WTC11 (cell line): ENCODE results near the gene WARS2. TPM values are rescaled to one million over a fixed set of nuclear protein-coding genes. Genes with fewer than 3 reads are reported as not detected.

Experiments used
- ATAC-seq: fragments of 200-7000 bp; cut with Tn5 transposase; 2 replicates; pipeline ENCODE4 v1.10.0; 2021; ENCODE audit warnings: mild to moderate bottlenecking, moderate library complexity
- Bru-seq: library from RNA; stranded (reverse); fragments of 400-500 nt; gene quantifications from one replicate; lab custom pipeline; 2021; lab: Mats Ljungman, UMichigan
- CTCF ChIA-PET: fragments of 300-600 bp; sonication (Branson Sonifier 250); formaldehyde crosslinking; loops from one replicate; lab custom pipeline; 2021; ENCODE audit warnings: antibody characterized with exemption; lab: Charles Lee
- POLR2A ChIA-PET: fragments of 350-600 bp; sonication (Branson Sonifier 250); formaldehyde crosslinking; loops from one replicate; lab custom pipeline; 2021; ENCODE audit warnings: antibody characterized with exemption; lab: Charles Lee
- DNase-seq: peaks from one replicate; pipeline ENCODE4 v3.0.0; 2021; ENCODE audit warnings: low spot score
- H3K27ac Mint-ChIP-seq: 2 replicates; pipeline ENCODE4 v1.8.0; 2021; ENCODE audit warnings: mixed read lengths
- H3K27me3 Mint-ChIP-seq: 2 replicates; pipeline ENCODE4 v1.8.0; 2021; ENCODE audit warnings: low read depth, mild to moderate bottlenecking, moderate library complexity, mixed read lengths
- H3K36me3 Mint-ChIP-seq: 2 replicates; pipeline ENCODE4 v1.8.0; 2021; ENCODE audit warnings: mixed read lengths
- H3K4me1 Mint-ChIP-seq: 2 replicates; pipeline ENCODE4 v1.8.0; 2022; ENCODE audit warnings: mixed read lengths
- H3K4me3 Mint-ChIP-seq: 2 replicates; pipeline ENCODE4 v1.8.0; 2021; ENCODE audit warnings: mild to moderate bottlenecking, moderate library complexity, mixed read lengths
- H3K9me3 Mint-ChIP-seq: 2 replicates; pipeline ENCODE4 v1.8.0; 2021; ENCODE audit warnings: mixed read lengths
- CREM ChIP-seq: sonication (generic); formaldehyde crosslinking; IDR thresholded peaks from 2 replicates; pipeline ENCODE4 v1.8.1; 2022; ENCODE audit warnings: mild to moderate bottlenecking, missing genetic modification reagents, moderate library complexity
- E2F5 ChIP-seq: sonication (generic); formaldehyde crosslinking; IDR thresholded peaks from 2 replicates; pipeline ENCODE4 v1.8.1; 2022; ENCODE audit warnings: mild to moderate bottlenecking, moderate library complexity, missing genetic modification reagents
- GABPB1 ChIP-seq: sonication (generic); formaldehyde crosslinking; IDR thresholded peaks from 2 replicates; pipeline ENCODE4 v1.8.1; 2023; ENCODE audit warnings: mild to moderate bottlenecking, missing genetic modification reagents
- GRHL2 ChIP-seq: fragments of 250-450 bp; sonication (Bioruptor Pico); IDR thresholded peaks from 2 replicates; pipeline ENCODE4 v1.8.0; 2022; ENCODE audit warnings: mild to moderate bottlenecking, moderate library complexity; ENCODE audit not compliant: insufficient replicate concordance, severe bottlenecking
- GTF2I ChIP-seq: fragments of 250-450 bp; sonication (Bioruptor Pico); conservative IDR thresholded peaks from 2 replicates; pipeline ENCODE4 v1.4.0; 2021; ENCODE audit warnings: mild to moderate bottlenecking
- JAZF1 ChIP-seq: fragments of 250-450 bp; sonication (Bioruptor Pico); IDR thresholded peaks from 2 replicates; pipeline ENCODE4 v1.9.0; 2021; ENCODE audit warnings: moderate library complexity, mild to moderate bottlenecking, inconsistent platforms
- NFYB ChIP-seq: sonication (generic); formaldehyde crosslinking; conservative IDR thresholded peaks from 2 replicates; pipeline ENCODE4 v1.8.0; 2022; ENCODE audit warnings: low read depth, missing genetic modification reagents
- SP1 ChIP-seq: sonication (generic); formaldehyde crosslinking; conservative IDR thresholded peaks from 2 replicates; pipeline ENCODE4 v1.8.1; 2022; ENCODE audit warnings: missing genetic modification reagents
- ZNF671 ChIP-seq: fragments of 250-450 bp; sonication (Bioruptor Pico); IDR thresholded peaks from 2 replicates; pipeline ENCODE4 v1.8.0; 2021; ENCODE audit warnings: mild to moderate bottlenecking
- ZSCAN18 ChIP-seq: fragments of 250-450 bp; sonication (Bioruptor Pico); IDR thresholded peaks from 2 replicates; pipeline ENCODE4 v2.1.2; 2022; ENCODE audit warnings: mild to moderate bottlenecking, moderate library complexity
- long read RNA-seq, 3 experiments: library from RNA in 1 of 3; library from capped mRNA in 1 of 3; library from polyadenylated mRNA in 1 of 3; unstranded in 2 of 3; stranded (forward) in 1 of 3; transcript quantifications; one replicate each; pipeline ENCODE4 v2.0.0, GENCODE V29; 2021
- total RNA-seq: library from RNA; stranded (reverse); gene quantifications from 3 replicates; pipeline ENCODE4 v1.2.3, GENCODE V29; 2021
- TF ChIP-seq, protein P1 (sequence below): sonication (generic); formaldehyde crosslinking; IDR thresholded peaks from 2 replicates; pipeline ENCODE4 v1.8.0; 2022; ENCODE audit warnings: mild to moderate bottlenecking, missing genetic modification reagents
- TF ChIP-seq, protein P2 (sequence below): sonication (generic); formaldehyde crosslinking; IDR thresholded peaks from 2 replicates; pipeline ENCODE4 v1.8.0; 2023; ENCODE audit warnings: mild to moderate bottlenecking, missing genetic modification reagents
- TF ChIP-seq, protein P3 (sequence below): fragments of 250-450 bp; sonication (Bioruptor Pico); IDR thresholded peaks from 2 replicates; pipeline ENCODE4 v1.9.0; 2021; ENCODE audit warnings: mild to moderate bottlenecking, borderline replicate concordance

Gene WARS2
- total RNA-seq (9.3 to 12.2 TPM (median 9.7 TPM) in 3 replicates), Bru-seq, nascent RNA (percentile 55 among the genes with signal in this experiment)
- long read RNA-seq, experiment 1, transcript WARS2-201 (6 exons, 2,800 nt) = major isoform, 39 of 50 reads
- long read RNA-seq, experiment 1, partial matches to known transcripts = 1 of 50 reads
- long read RNA-seq, experiment 1, other reads (novel, unspliced or antisense) = 6 of 50 reads
- long read RNA-seq, experiment 2, transcript WARS2-201 (6 exons, 2,800 nt) = major isoform, 6 of 12 reads
- long read RNA-seq, experiment 2, partial matches to known transcripts = 1 of 12 reads
- long read RNA-seq, experiment 2, other reads (novel, unspliced or antisense) = 5 of 12 reads
- long read RNA-seq, experiment 3, transcript WARS2-201 (6 exons, 2,800 nt) = major isoform, 13 of 16 reads
- long read RNA-seq, experiment 3, partial matches to known transcripts = 0 of 16 reads
- long read RNA-seq, experiment 3, other reads (novel, unspliced or antisense) = 2 of 16 reads

DNA sequence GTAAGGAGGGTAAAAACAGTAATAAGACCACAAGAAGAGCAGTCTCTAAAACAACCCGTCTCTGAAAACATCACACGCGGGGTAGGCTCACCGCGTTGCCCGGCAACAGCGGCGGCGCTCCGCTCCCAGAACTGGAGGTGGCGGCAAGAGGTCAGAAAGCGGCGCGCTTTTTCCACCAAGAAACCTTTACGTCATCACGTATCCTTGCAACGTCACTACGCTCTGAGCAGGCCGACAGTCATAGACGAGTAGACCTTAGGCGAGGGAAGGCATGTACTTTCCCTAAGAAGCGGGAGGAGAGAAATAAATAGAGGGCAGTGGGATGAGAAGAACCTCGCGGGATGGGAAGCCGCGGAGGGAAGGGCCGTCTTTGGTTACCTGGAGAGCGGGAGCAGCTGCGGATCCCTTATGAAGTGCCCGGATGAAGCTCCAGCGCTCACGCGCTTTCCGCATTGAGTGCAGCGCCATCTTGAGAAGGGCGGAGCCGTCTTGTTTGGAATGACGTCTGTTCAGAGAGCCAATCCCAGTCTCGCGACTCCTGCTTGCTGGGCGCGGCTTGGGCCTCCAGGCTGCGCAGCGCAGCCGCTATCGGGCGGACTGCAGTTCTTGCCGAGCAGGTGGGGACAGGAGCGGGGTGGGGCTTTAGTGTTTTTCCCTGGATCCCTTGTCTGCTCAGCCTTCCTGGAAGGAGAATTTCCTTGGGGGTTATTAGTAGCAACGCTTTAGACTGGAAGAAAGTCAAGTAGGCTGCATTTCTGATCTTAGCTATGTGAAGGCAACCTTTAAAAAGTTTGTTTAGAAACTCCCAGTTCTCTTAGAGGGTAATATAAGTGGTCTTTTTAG, at the start of gene WARS2:
WARS2 (minus strand) TSS at position 477 of the 843 bp plus-strand sequence; CDS start at position 468, 9 bp downstream.
- H3K27ac Mint-ChIP-seq = no peak within 1 kb of the TSS
- H3K4me1 Mint-ChIP-seq = peaks cover 10% of the 10 kb centered on the region
- DNase-seq = peak; percentile 94
- H3K27me3 Mint-ChIP-seq = no peaks in the 10 kb centered on the region
- no peaks in the 10 kb centered on the region for H3K9me3 Mint-ChIP-seq
- no peak within 1 kb of the TSS for H3K4me3 Mint-ChIP-seq
- CTCF ChIA-PET = interaction anchor here (1.0 to 2.1 kb wide), 12 partner anchors 9 to 508 kb away, joined by 3 to 26 read pairs (median 4); partner anchors contain the start of gene ZNF697
- POLR2A ChIA-PET = interaction anchor here (0.6 to 1.2 kb wide), 4 partner anchors 9 to 146 kb away, joined by 3 to 11 read pairs (median 4); no protein-coding TSS in a partner anchor
- ATAC-seq = peak; percentile 96
- H3K36me3 Mint-ChIP-seq = no peaks in the 10 kb centered on the region
- TF ChIP-seq SP1 = peak; percentile 71
- TF ChIP-seq, protein P1, sequence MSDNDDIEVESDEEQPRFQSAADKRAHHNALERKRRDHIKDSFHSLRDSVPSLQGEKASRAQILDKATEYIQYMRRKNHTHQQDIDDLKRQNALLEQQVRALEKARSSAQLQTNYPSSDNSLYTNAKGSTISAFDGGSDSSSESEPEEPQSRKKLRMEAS (CRISPR knock-in tag) = peak; percentile 90
- TF ChIP-seq GRHL2 (CRISPR knock-in tag) = no peak
- TF ChIP-seq CREM (CRISPR knock-in tag) = peak; percentile 85
- TF ChIP-seq E2F5 (CRISPR knock-in tag) = 0 out of 2 replicates have a peak, but pooled peaks have one; percentile 54
- TF ChIP-seq, protein P2, sequence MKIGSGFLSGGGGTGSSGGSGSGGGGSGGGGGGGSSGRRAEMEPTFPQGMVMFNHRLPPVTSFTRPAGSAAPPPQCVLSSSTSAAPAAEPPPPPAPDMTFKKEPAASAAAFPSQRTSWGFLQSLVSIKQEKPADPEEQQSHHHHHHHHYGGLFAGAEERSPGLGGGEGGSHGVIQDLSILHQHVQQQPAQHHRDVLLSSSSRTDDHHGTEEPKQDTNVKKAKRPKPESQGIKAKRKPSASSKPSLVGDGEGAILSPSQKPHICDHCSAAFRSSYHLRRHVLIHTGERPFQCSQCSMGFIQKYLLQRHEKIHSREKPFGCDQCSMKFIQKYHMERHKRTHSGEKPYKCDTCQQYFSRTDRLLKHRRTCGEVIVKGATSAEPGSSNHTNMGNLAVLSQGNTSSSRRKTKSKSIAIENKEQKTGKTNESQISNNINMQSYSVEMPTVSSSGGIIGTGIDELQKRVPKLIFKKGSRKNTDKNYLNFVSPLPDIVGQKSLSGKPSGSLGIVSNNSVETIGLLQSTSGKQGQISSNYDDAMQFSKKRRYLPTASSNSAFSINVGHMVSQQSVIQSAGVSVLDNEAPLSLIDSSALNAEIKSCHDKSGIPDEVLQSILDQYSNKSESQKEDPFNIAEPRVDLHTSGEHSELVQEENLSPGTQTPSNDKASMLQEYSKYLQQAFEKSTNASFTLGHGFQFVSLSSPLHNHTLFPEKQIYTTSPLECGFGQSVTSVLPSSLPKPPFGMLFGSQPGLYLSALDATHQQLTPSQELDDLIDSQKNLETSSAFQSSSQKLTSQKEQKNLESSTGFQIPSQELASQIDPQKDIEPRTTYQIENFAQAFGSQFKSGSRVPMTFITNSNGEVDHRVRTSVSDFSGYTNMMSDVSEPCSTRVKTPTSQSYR (CRISPR knock-in tag) = peak; percentile 44; the same call in 1 of the 2 replicates
- no peak for TF ChIP-seq ZSCAN18 (CRISPR knock-in tag)
- TF ChIP-seq, protein P3, sequence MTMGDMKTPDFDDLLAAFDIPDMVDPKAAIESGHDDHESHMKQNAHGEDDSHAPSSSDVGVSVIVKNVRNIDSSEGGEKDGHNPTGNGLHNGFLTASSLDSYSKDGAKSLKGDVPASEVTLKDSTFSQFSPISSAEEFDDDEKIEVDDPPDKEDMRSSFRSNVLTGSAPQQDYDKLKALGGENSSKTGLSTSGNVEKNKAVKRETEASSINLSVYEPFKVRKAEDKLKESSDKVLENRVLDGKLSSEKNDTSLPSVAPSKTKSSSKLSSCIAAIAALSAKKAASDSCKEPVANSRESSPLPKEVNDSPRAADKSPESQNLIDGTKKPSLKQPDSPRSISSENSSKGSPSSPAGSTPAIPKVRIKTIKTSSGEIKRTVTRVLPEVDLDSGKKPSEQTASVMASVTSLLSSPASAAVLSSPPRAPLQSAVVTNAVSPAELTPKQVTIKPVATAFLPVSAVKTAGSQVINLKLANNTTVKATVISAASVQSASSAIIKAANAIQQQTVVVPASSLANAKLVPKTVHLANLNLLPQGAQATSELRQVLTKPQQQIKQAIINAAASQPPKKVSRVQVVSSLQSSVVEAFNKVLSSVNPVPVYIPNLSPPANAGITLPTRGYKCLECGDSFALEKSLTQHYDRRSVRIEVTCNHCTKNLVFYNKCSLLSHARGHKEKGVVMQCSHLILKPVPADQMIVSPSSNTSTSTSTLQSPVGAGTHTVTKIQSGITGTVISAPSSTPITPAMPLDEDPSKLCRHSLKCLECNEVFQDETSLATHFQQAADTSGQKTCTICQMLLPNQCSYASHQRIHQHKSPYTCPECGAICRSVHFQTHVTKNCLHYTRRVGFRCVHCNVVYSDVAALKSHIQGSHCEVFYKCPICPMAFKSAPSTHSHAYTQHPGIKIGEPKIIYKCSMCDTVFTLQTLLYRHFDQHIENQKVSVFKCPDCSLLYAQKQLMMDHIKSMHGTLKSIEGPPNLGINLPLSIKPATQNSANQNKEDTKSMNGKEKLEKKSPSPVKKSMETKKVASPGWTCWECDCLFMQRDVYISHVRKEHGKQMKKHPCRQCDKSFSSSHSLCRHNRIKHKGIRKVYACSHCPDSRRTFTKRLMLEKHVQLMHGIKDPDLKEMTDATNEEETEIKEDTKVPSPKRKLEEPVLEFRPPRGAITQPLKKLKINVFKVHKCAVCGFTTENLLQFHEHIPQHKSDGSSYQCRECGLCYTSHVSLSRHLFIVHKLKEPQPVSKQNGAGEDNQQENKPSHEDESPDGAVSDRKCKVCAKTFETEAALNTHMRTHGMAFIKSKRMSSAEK (CRISPR knock-in tag) = 0 out of 2 replicates have a peak, but pooled peaks have one; percentile 64
- TF ChIP-seq GABPB1 (CRISPR knock-in tag) = peak; percentile 60
- TF ChIP-seq NFYB (CRISPR knock-in tag) = peak; percentile 48

- H3K4me1 Mint-ChIP-seq = no peaks in the 10 kb centered on the region
- no peak overlapping the region for H3K4me3 Mint-ChIP-seq
- TF ChIP-seq GTF2I (CRISPR knock-in tag) (no peak), ZNF671 (CRISPR knock-in tag) (no peak), JAZF1 (CRISPR knock-in tag) (no peak)
- TF ChIP-seq, protein P3 (CRISPR knock-in tag) = no peak
- TF ChIP-seq, all 79 proteins: peak for 0
- ChIA-PET CTCF (no interaction called here), POLR2A (no interaction called here)
- Mint-ChIP-seq H3K9me3 (peaks cover 4% of the 10 kb centered on the region), H3K36me3 (no peaks in the 10 kb centered on the region), H3K27me3 (no peaks in the 10 kb centered on the region), H3K27ac (no peak overlapping the region)
- ATAC-seq = no peak
- no peak for DNase-seq
These were observed 48.5 kb upstream of the WARS2 start for GRCh38 chr1:119188926-119189325.
